GM19351 (cell line): ENCODE results near the gene TYW1.
"Not testable (repeated sequence)": the region's sequence is repeated elsewhere in the genome, so short reads cannot be mapped to it uniquely, and the experiment has no call there.

Experiments
- ATAC-seq: cut with Tn5 transposase; IDR thresholded peaks from one replicate; pipeline ENCODE4 v1.9.1; 2021; ENCODE audit warnings: mild to moderate bottlenecking, moderate library complexity; ENCODE audit not compliant: unreplicated experiment

TYW1 gene

GRCh38 chr7:67184912-67185659 lies 188.5 kb downstream of the TYW1 start:
- peak; percentile 32 for ATAC-seq

- peak; percentile 98 for ATAC-seq
These were observed 189.1 kb downstream of the TYW1 start for GRCh38 chr7:67185660-67186129.

- not testable (repeated sequence) for ATAC-seq
These were observed 192.5 kb downstream of the TYW1 start for GRCh38 chr7:67189160-67189559.

GRCh38 chr7:67189801-67190465 lies 193.3 kb downstream of the TYW1 start:
- not testable (repeated sequence) for ATAC-seq

- ATAC-seq: not testable (repeated sequence)
These were observed 194.5 kb downstream of the TYW1 start for GRCh38 chr7:67191002-67191720.

GRCh38 chr7:67192123-67192702 lies 195.6 kb downstream of the TYW1 start:
- ATAC-seq: not testable (repeated sequence)

GRCh38 chr7:67192889-67193613 lies 196.4 kb downstream of the TYW1 start:
- not testable (repeated sequence) for ATAC-seq

- ATAC-seq: not testable (repeated sequence)
These were observed 199.5 kb downstream of the TYW1 start for GRCh38 chr7:67196176-67196575.

- not testable (repeated sequence) for ATAC-seq
These were observed 202.4 kb downstream of the TYW1 start for GRCh38 chr7:67198865-67199526.

GRCh38 chr7:67205772-67206171 lies 209.1 kb downstream of the TYW1 start:
- ATAC-seq: not testable (repeated sequence)

GRCh38 chr7:67206452-67206851 lies 209.8 kb downstream of the TYW1 start:
- ATAC-seq: no peak

- not testable (repeated sequence) for ATAC-seq
These were observed 212.0 kb downstream of the TYW1 start for GRCh38 chr7:67208656-67209055.

GRCh38 chr7:67209256-67209655 lies 212.6 kb downstream of the TYW1 start:
- no peak for ATAC-seq

- ATAC-seq: no peak
These were observed 213.9 kb downstream of the TYW1 start for GRCh38 chr7:67210567-67210966.

- ATAC-seq: not testable (repeated sequence)
These were observed 215.2 kb downstream of the TYW1 start for GRCh38 chr7:67211650-67212330.

- ATAC-seq: not testable (repeated sequence)
These were observed 216.4 kb downstream of the TYW1 start for GRCh38 chr7:67213038-67213437.

GRCh38 chr7:67223551-67223950 lies 226.9 kb downstream of the TYW1 start:
- not testable (repeated sequence) for ATAC-seq

- not testable (repeated sequence) for ATAC-seq
These were observed 229.8 kb downstream of the TYW1 start for GRCh38 chr7:67226340-67226907.

GRCh38 chr7:67226967-67227366 lies 230.3 kb downstream of the TYW1 start:
- ATAC-seq: not testable (repeated sequence)
